Measurements from ENCODE around the gene ACP2.
"Not testable (repeated sequence)": the region's sequence is repeated elsewhere in the genome, so short reads cannot be mapped to it uniquely, and the experiment has no call there.

The ACP2 gene

DNA sequence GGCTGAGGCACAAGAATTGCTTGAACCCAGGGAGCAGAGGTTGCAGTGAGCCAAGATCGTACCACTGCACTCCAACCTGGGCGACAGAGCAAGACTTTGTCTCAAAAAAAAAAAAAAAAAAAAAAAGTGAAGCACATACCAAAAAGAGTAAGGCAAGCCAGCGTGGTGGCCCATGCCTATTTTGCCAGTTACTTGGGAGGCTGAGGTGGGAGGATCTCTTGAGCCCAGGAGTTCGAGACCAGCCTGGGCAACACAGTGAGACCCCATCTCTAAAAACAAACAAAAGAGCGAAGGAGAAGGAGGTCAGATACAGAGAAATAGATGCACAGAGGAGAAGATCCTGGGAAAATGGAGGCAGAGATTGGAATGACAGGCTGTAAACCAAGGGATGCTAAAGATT is 42.0 kb downstream of the ACP2 start:
- H3K27ac ChIP-seq (ENCODE audit: extremely low read depth, low read depth, low read length); H3K36me3 ChIP-seq (ENCODE audit: control insufficient read depth in 2 of 2, insufficient read depth in 1 of 2, low read length in 2 of 2); H3K9me3 ChIP-seq (ENCODE audit: control insufficient read depth, insufficient read depth, low read depth, low read length); H3K4me3 ChIP-seq (ENCODE audit: low read depth, low read length); H3K4me1 ChIP-seq (ENCODE audit: control insufficient read depth, insufficient read depth, low read length); CTCF ChIA-PET: not testable (repeated sequence)
- 0 out of 2 replicates have a peak, but pooled peaks have one; percentile 14 for TF ChIP-seq ZNF121 (tag by site-specific recombination; IDR thresholded peaks at IDR 0.05)
- POLR2A ChIA-PET = interaction anchor here (1.4 to 2.4 kb wide), 2 partner anchors 8 to 42 kb away, joined by 3 to 18 read pairs; partner anchors contain the start of genes ACP2 and DDB2

DNA sequence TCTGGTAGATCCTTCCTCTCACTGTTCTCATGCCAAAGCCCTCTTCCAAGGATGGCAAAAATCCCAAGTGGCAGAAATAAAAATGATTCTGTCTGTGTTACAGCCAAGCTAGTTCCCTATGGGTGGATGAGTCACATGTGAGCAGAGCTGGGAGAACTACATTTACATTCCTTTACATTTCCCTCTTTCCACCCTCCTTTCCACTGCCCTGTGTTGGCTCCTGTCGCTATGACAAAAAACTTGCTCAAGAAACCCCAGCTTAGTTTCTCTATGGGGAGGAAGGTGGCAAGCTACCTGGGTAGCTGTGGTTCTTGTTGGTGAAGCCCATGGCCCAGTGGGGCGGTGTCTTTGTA is 44.0 kb downstream of the ACP2 start:
- H3K36me3 ChIP-seq (ENCODE audit: control insufficient read depth in 2 of 2, insufficient read depth in 1 of 2, low read length in 2 of 2) = no peaks in the 10 kb centered on the region
- no peak for TF ChIP-seq PRDM4 (tag by site-specific recombination; IDR thresholded peaks at IDR 0.05)
- TF ChIP-seq SP7 (tag by site-specific recombination; IDR thresholded peaks at IDR 0.05) = no peak
- TF ChIP-seq BCL11B (tag by site-specific recombination; IDR thresholded peaks at IDR 0.05; ENCODE audit: low read depth) = no peak
- no peak for TF ChIP-seq ZNF704 (tag by site-specific recombination; IDR thresholded peaks at IDR 0.05)
- TF ChIP-seq ZNF610 (tag by site-specific recombination; IDR thresholded peaks at IDR 0.05; ENCODE audit: borderline replicate concordance) = no peak
- TF ChIP-seq ZBTB20 (tag by site-specific recombination; IDR thresholded peaks at IDR 0.05) = no peak
- TF ChIP-seq ZNF169 (tag by site-specific recombination; IDR thresholded peaks at IDR 0.05) = no peak
- no peak for TF ChIP-seq ZNF362 (tag by site-specific recombination; IDR thresholded peaks at IDR 0.05)
- TF ChIP-seq ZNF202 (tag by site-specific recombination; IDR thresholded peaks at IDR 0.05; ENCODE audit: borderline replicate concordance) = no peak
- TF ChIP-seq ZNF10 (tag by site-specific recombination; IDR thresholded peaks at IDR 0.05) = no peak
- no peak for TF ChIP-seq ZBTB6 (tag by site-specific recombination; IDR thresholded peaks at IDR 0.05)
- no peak for TF ChIP-seq ZBTB7A (tag by site-specific recombination; IDR thresholded peaks at IDR 0.05; ENCODE audit: low read depth)
- no peak for TF ChIP-seq ZNF18 (tag by site-specific recombination; IDR thresholded peaks at IDR 0.05)
- TF ChIP-seq, protein P1, sequence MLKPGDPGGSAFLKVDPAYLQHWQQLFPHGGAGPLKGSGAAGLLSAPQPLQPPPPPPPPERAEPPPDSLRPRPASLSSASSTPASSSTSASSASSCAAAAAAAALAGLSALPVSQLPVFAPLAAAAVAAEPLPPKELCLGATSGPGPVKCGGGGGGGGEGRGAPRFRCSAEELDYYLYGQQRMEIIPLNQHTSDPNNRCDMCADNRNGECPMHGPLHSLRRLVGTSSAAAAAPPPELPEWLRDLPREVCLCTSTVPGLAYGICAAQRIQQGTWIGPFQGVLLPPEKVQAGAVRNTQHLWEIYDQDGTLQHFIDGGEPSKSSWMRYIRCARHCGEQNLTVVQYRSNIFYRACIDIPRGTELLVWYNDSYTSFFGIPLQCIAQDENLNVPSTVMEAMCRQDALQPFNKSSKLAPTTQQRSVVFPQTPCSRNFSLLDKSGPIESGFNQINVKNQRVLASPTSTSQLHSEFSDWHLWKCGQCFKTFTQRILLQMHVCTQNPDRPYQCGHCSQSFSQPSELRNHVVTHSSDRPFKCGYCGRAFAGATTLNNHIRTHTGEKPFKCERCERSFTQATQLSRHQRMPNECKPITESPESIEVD (tag by site-specific recombination; IDR thresholded peaks at IDR 0.05) = no peak
- no peak for TF ChIP-seq HOXD13 (CRISPR knock-in tag; IDR thresholded peaks at IDR 0.05; ENCODE audit: borderline replicate concordance)
- ChIA-PET POLR2A (interaction anchor here (0.5 to 2.4 kb wide), 3 partner anchors 10 to 56 kb away, joined by 3 to 18 read pairs (median 3); partner anchors contain the start of gene DDB2), CTCF (interaction anchor here (0.6 to 1.9 kb wide), 2 partner anchors 10 to 381 kb away, joined by 3 to 10 read pairs; partner anchors contain the start of gene DDB2)
- H3K27ac ChIP-seq (ENCODE audit: extremely low read depth, low read depth, low read length) = no peak overlapping the region
- H3K4me1 ChIP-seq (ENCODE audit: control insufficient read depth, insufficient read depth, low read length) = no peaks in the 10 kb centered on the region
- no peak overlapping the region for H3K4me3 ChIP-seq (ENCODE audit: low read depth, low read length)
- H3K9me3 ChIP-seq (ENCODE audit: control insufficient read depth, insufficient read depth, low read depth, low read length) = no peaks in the 10 kb centered on the region
